GM12865 (cell line): Measurements from ENCODE around the gene VAV3.

ENCODE experiments used
- DNase-seq: peaks from one replicate; pipeline ENCODE4 v3.0.0; 2010; ENCODE audit warnings: low read depth
- H3K4me3 ChIP-seq: 2 replicates; pipeline ENCODE4 v1.5.1; 2011; ENCODE audit warnings: mild to moderate bottlenecking, low read depth, low read length, control low read depth
- TF ChIP-seq, protein P1 (sequence below): IDR thresholded peaks from 2 replicates; pipeline ENCODE4 v1.5.1; 2011; ENCODE audit warnings: low read length, control low read depth, low read depth, inconsistent platforms; ENCODE audit not compliant: insufficient read depth; ENCODE audit errors: missing control alignments

VAV3 gene

DNA sequence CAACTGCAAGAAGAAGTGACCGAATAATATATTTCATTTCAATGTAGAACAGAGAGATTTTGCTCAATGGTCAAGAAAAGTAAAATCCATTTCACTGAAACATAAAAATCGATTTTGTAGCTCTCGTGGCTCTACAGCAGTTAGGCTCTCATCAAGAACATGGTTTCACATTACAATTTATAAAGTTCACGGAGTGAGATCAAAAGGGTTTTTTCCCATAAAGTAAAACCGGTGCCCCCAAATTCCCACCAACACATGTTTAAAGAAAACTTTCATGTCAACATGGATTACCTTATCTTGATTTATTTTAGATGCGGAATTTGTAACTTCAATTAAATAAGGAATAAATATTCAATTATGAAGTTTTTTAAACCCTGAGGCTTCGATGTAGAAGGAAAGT is 16.3 kb upstream of the VAV3 start:
- no peak for DNase-seq
- TF ChIP-seq, protein P1, sequence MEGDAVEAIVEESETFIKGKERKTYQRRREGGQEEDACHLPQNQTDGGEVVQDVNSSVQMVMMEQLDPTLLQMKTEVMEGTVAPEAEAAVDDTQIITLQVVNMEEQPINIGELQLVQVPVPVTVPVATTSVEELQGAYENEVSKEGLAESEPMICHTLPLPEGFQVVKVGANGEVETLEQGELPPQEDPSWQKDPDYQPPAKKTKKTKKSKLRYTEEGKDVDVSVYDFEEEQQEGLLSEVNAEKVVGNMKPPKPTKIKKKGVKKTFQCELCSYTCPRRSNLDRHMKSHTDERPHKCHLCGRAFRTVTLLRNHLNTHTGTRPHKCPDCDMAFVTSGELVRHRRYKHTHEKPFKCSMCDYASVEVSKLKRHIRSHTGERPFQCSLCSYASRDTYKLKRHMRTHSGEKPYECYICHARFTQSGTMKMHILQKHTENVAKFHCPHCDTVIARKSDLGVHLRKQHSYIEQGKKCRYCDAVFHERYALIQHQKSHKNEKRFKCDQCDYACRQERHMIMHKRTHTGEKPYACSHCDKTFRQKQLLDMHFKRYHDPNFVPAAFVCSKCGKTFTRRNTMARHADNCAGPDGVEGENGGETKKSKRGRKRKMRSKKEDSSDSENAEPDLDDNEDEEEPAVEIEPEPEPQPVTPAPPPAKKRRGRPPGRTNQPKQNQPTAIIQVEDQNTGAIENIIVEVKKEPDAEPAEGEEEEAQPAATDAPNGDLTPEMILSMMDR = no peak

GRCh38 chr1:107979926-107980325 is 14.9 kb upstream of the VAV3 start:
- no peak for DNase-seq
- TF ChIP-seq, protein P1 = no peak
- no peak overlapping the region for H3K4me3 ChIP-seq

More for the DNA sequence above, 16.3 kb upstream of the VAV3 start:
- H3K4me3 ChIP-seq = no peak overlapping the region

DNA sequence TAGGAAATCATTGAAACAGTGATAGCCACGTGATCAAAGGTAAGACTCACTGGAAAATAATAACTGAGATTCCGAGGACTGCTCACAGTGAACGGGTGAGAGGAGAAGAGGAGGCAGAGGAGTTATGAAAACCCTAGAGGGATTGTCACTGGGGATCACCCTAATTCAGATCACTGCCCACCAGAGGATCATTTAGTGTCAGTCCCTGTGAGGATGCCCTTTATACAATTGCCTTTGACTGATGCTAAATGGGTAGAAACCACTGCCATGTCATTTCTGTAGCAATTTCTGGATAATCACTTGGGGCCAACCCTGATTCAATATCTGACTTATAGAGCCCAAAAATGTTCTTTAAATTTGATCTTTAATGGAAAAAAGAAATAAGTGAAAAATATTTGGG is 14.1 kb upstream of the VAV3 start:
- TF ChIP-seq, protein P1 = no peak
- no peak overlapping the region for H3K4me3 ChIP-seq
- no peak for DNase-seq

- TF ChIP-seq, protein P1 = no peak
- DNase-seq = no peak
- H3K4me3 ChIP-seq = no peak overlapping the region
Observed at GRCh38 chr1:107976836-107977235, 11.9 kb upstream of the VAV3 start.

DNA sequence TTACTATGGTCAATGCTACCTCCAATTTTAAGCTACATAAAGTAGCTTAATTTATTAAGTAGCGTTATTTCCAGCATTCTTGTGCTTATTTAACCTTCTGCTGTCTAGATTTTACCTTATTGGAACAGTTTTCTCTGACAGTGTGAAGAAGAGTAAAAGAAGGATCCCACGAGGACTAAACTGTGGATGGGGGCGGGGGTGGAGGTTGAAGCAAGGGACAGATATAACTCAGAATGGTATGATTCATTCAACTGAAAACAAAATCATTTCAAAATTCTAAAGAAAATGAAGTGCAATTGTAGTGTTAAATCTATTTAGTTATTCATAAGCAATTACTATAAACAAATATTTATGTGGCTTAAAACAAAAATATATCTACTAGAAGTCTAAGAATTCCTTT is 11.5 kb upstream of the VAV3 start:
- TF ChIP-seq, protein P1 = no peak
- no peak overlapping the region for H3K4me3 ChIP-seq
- no peak for DNase-seq

- no peak overlapping the region for H3K4me3 ChIP-seq
- no peak for DNase-seq
- TF ChIP-seq, protein P1 = no peak
Observed at GRCh38 chr1:107975851-107976250, 10.9 kb upstream of the VAV3 start.

- TF ChIP-seq, protein P1 = no peak
- no peak overlapping the region for H3K4me3 ChIP-seq
- DNase-seq = no peak
Observed at GRCh38 chr1:107974090-107974489, 9.1 kb upstream of the VAV3 start.
